HepG2 (cell line): ENCODE results near the gene IPP. TPM values are rescaled to one million over a fixed set of nuclear protein-coding genes. Genes with fewer than 3 reads are reported as not detected.

Experiments
- ATF7 ChIP-seq, 2 experiments: fragments of 450-650 bp in 1 of 2; sonication (generic) in 1 of 2; formaldehyde crosslinking in 1 of 2; IDR thresholded peaks; 2 replicates each; pipeline versions ENCODE4 v1.4.0 to v1.6.1; 2016 to 2020; ENCODE audit warnings: antibody characterized with exemption in 1 of 2, mild to moderate bottlenecking in 1 of 2, missing genetic modification reagents in 1 of 2
- DPF2 ChIP-seq: sonication (generic); formaldehyde crosslinking; IDR thresholded peaks from 2 replicates; pipeline ENCODE4 v1.4.0; 2020; ENCODE audit warnings: mild to moderate bottlenecking, low read depth, missing genetic modification reagents, borderline replicate concordance
- FOXA3 ChIP-seq: IDR thresholded peaks from 2 replicates; pipeline ENCODE4 v1.6.1; 2016; ENCODE audit warnings: missing genetic modification reagents, missing compliant biosample characterization
- NCOA5 ChIP-seq: sonication (generic); formaldehyde crosslinking; IDR thresholded peaks from 2 replicates; pipeline ENCODE4 v1.4.0; 2020; ENCODE audit warnings: missing genetic modification reagents
- NKX3-1 ChIP-seq: sonication (generic); formaldehyde crosslinking; IDR thresholded peaks from 2 replicates; pipeline ENCODE4 v1.5.0; 2020; ENCODE audit warnings: missing genetic modification reagents
- PAWR ChIP-seq: sonication (generic); formaldehyde crosslinking; IDR thresholded peaks from 2 replicates; pipeline ENCODE4 v1.4.0; 2020; ENCODE audit warnings: missing genetic modification reagents, mild to moderate bottlenecking, borderline replicate concordance
- POGZ ChIP-seq: sonication (generic); formaldehyde crosslinking; IDR thresholded peaks from 2 replicates; pipeline ENCODE4 v1.4.0; 2020; ENCODE audit warnings: mild to moderate bottlenecking, missing genetic modification reagents
- POLR2A ChIP-seq, 2 experiments: IDR thresholded peaks; 2 replicates each; pipeline ENCODE4 v1.6.1; 2011; ENCODE audit warnings: low read depth in 2 of 2, low read length in 2 of 2, mild to moderate bottlenecking in 1 of 2, moderate library complexity in 1 of 2; ENCODE audit not compliant: insufficient read depth in 1 of 2
- SALL2 ChIP-seq: sonication (generic); formaldehyde crosslinking; IDR thresholded peaks from 2 replicates; pipeline ENCODE4 v1.8.1; 2023; ENCODE audit warnings: mild to moderate bottlenecking, missing genetic modification reagents, inconsistent platforms
- SYNCRIP ChIP-seq: fragments of 200-400 bp; formaldehyde crosslinking; IDR thresholded peaks from 2 replicates; pipeline ENCODE4 v1.6.1; 2018; ENCODE audit warnings: mild to moderate bottlenecking, low read depth, low read length; ENCODE audit not compliant: insufficient read depth
- TAF1 ChIP-seq: sonication (generic); formaldehyde crosslinking; IDR thresholded peaks from 2 replicates; pipeline ENCODE4 v1.4.0; 2020; ENCODE audit warnings: missing genetic modification reagents
- TAF15 ChIP-seq: fragments of 200-400 bp; formaldehyde crosslinking; IDR thresholded peaks from one replicate; pipeline ENCODE4 v1.6.1; 2018; ENCODE audit warnings: mild to moderate bottlenecking, low read depth, low read length; ENCODE audit not compliant: poor library complexity, severe bottlenecking
- TMF1 ChIP-seq: sonication (generic); formaldehyde crosslinking; IDR thresholded peaks from 2 replicates; pipeline ENCODE4 v1.8.1; 2022; ENCODE audit warnings: low read depth, missing genetic modification reagents
- U2AF2 ChIP-seq: fragments of 200-400 bp; formaldehyde crosslinking; IDR thresholded peaks from 2 replicates; pipeline ENCODE4 v1.6.1; 2017; ENCODE audit warnings: low read depth, mild to moderate bottlenecking, low read length
- ZBTB3 ChIP-seq: sonication (generic); formaldehyde crosslinking; IDR thresholded peaks from 2 replicates; pipeline ENCODE4 v1.4.0; 2020; ENCODE audit warnings: low read depth, mild to moderate bottlenecking, moderate library complexity, missing genetic modification reagents, borderline replicate concordance
- ZEB1 ChIP-seq: IDR thresholded peaks from 2 replicates; pipeline ENCODE4 v1.6.1; 2012; ENCODE audit warnings: mild to moderate bottlenecking, low read depth, inconsistent platforms; ENCODE audit not compliant: insufficient replicate concordance
- ZFP41 ChIP-seq: sonication (generic); formaldehyde crosslinking; IDR thresholded peaks from 2 replicates; pipeline ENCODE4 v1.4.0; 2020; ENCODE audit warnings: mild to moderate bottlenecking, missing genetic modification reagents, borderline replicate concordance
- ZNF101 ChIP-seq: sonication (generic); formaldehyde crosslinking; IDR thresholded peaks from 2 replicates; pipeline ENCODE4 v1.4.0; 2020; ENCODE audit warnings: mild to moderate bottlenecking, low read depth, missing genetic modification reagents, borderline replicate concordance
- ZNF44 ChIP-seq: sonication (generic); formaldehyde crosslinking; IDR thresholded peaks from 2 replicates; pipeline ENCODE4 v1.5.1; 2020; ENCODE audit warnings: mild to moderate bottlenecking, missing genetic modification reagents
- ZNF547 ChIP-seq: sonication (generic); formaldehyde crosslinking; IDR thresholded peaks from 2 replicates; pipeline ENCODE4 v1.5.1; 2020; ENCODE audit warnings: mild to moderate bottlenecking, missing genetic modification reagents
- ZNF558 ChIP-seq: sonication (generic); formaldehyde crosslinking; IDR thresholded peaks from 2 replicates; pipeline ENCODE4 v1.9.0; 2022; ENCODE audit warnings: mild to moderate bottlenecking, missing genetic modification reagents, borderline replicate concordance
- ZNF720 ChIP-seq: sonication (generic); formaldehyde crosslinking; IDR thresholded peaks from 2 replicates; pipeline ENCODE4 v1.4.0; 2020; ENCODE audit warnings: missing genetic modification reagents
- ZNF724P ChIP-seq: sonication (generic); formaldehyde crosslinking; IDR thresholded peaks from 2 replicates; pipeline ENCODE4 v1.8.0; 2022; ENCODE audit warnings: missing genetic modification reagents, borderline replicate concordance
- ZNF747 ChIP-seq: sonication (generic); formaldehyde crosslinking; IDR thresholded peaks from 2 replicates; pipeline ENCODE4 v1.8.1; 2023; ENCODE audit warnings: missing genetic modification reagents, mild to moderate bottlenecking, borderline replicate concordance
- ZNF761 ChIP-seq: sonication (generic); formaldehyde crosslinking; conservative IDR thresholded peaks from 2 replicates; pipeline ENCODE4 v1.4.0; 2020; ENCODE audit warnings: mild to moderate bottlenecking, missing genetic modification reagents
- polyA plus RNA-seq, 8 experiments: library from polyadenylated mRNA; depleted of rRNA in 3 of 8; stranded (reverse) in 7 of 8; unstranded in 1 of 8; fragments of >200 nt; fragmentation: Illumina TruSeq in 4 of 8; extraction: Trizol in 4 of 8; gene quantifications; 2 replicates each; pipeline versions ENCODE4 v1.2.1 to v1.2.3, GENCODE V29; 2011 to 2016; ENCODE audit warnings: low read depth in 4 of 8, missing spikeins in 1 of 8, mixed read lengths in 1 of 8; ENCODE audit not compliant: insufficient read depth in 1 of 8
- total RNA-seq, 5 experiments: library from RNA; depleted of rRNA; stranded (reverse); fragments of >200 nt; fragmentation: Illumina TruSeq; extraction: Trizol; gene quantifications; 2 replicates each; pipeline ENCODE4 v1.2.3, GENCODE V29; 2016; ENCODE audit warnings: low read depth in 1 of 5
- TF ChIP-seq, protein P1 (sequence below): sonication (generic); formaldehyde crosslinking; IDR thresholded peaks from 2 replicates; pipeline ENCODE4 v1.5.1; 2020; ENCODE audit warnings: mild to moderate bottlenecking, moderate library complexity, missing genetic modification reagents
- TF ChIP-seq, protein P2 (sequence below): sonication (generic); formaldehyde crosslinking; IDR thresholded peaks from 2 replicates; pipeline ENCODE4 v1.8.1; 2023; ENCODE audit warnings: missing genetic modification reagents, inconsistent platforms, borderline replicate concordance
- TF ChIP-seq, protein P3 (sequence below): IDR thresholded peaks from 2 replicates; pipeline ENCODE4 v1.6.1; 2012; ENCODE audit warnings: inconsistent platforms

Gene IPP
- total and polyA plus RNA-seq, 2 of the 13 experiments (the other 11 are each of a cell fraction or from before 2014, with no cell fraction given) = 3.0 to 9.7 TPM

DNA sequence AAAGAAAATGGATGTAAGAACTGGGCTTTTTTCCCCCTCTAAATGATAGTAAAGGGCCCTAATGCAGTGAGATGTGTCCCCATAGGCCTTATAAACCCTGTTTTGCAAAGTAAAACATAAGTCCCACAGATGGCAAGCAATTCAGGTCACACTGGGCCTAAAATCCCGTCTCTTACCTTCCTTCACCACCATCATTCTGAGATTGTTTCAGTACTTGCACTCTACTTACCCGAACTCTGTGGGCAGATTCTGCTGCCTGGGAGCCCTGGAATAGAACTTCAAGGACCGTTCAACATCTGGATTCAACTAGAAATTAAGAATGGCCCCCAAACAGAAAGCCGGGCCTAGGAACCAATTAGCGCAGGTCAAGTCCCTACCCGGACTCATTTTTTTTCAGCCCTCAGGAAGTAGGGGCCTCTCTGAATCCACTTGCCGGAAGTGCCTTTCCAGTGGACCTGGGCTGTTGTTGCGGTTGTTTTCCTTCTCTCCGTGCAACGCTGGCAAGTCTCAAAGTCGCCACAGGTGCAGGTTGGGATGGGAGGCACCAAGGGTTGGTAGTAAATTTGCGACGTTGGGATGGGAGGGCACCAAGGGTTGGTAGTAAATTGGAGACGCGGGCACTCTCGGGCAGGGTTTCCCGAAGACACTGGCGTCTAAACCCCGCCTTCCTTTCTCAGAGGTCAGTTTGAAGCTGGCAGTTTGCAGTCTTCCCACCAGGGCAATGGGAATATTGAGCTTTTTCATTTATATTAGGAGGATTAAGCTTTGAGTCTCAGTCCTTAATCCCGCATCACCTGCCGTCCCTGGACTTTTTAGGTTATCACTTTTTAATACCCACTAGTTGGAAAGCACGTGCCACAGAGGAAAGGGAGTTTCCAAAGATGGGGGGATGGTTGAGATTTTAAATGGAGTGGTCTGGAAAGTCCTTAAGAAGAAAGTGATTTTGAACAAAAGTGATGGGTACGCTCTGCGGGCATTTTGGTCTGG is 62.4 kb downstream of the IPP start, which contains the start of gene TMEM69 (continued):
- TF ChIP-seq, protein P1, sequence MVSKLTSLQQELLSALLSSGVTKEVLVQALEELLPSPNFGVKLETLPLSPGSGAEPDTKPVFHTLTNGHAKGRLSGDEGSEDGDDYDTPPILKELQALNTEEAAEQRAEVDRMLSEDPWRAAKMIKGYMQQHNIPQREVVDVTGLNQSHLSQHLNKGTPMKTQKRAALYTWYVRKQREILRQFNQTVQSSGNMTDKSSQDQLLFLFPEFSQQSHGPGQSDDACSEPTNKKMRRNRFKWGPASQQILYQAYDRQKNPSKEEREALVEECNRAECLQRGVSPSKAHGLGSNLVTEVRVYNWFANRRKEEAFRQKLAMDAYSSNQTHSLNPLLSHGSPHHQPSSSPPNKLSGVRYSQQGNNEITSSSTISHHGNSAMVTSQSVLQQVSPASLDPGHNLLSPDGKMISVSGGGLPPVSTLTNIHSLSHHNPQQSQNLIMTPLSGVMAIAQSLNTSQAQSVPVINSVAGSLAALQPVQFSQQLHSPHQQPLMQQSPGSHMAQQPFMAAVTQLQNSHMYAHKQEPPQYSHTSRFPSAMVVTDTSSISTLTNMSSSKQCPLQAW = peak; percentile 59; the same call in 1 of the 2 replicates
- no peak for TF ChIP-seq TAF15
- TF ChIP-seq, protein P2, sequence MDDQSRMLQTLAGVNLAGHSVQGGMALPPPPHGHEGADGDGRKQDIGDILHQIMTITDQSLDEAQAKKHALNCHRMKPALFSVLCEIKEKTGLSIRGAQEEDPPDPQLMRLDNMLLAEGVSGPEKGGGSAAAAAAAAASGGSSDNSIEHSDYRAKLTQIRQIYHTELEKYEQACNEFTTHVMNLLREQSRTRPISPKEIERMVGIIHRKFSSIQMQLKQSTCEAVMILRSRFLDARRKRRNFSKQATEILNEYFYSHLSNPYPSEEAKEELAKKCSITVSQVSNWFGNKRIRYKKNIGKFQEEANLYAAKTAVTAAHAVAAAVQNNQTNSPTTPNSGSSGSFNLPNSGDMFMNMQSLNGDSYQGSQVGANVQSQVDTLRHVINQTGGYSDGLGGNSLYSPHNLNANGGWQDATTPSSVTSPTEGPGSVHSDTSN = no peak
- peak; percentile 49; the same call in 1 of the 2 replicates for TF ChIP-seq FOXA3 (CRISPR knock-in tag)
- no peak for TF ChIP-seq NCOA5 (CRISPR knock-in tag)
- TF ChIP-seq TMF1 = peak; percentile 56; the same call in 1 of the 2 replicates
- TF ChIP-seq ZNF747 = no peak
- peak; percentile 82 for TF ChIP-seq TAF1 (CRISPR knock-in tag)
- TF ChIP-seq ZEB1 = peak; percentile 78
- TF ChIP-seq ZNF558 (CRISPR knock-in tag) = peak; percentile 70; the same call in 1 of the 2 replicates
- no peak for TF ChIP-seq SYNCRIP
- TF ChIP-seq DPF2 = no peak
- TF ChIP-seq ZNF547 (CRISPR knock-in tag) = no peak
- TF ChIP-seq ZNF761 (CRISPR knock-in tag) = no peak
- TF ChIP-seq U2AF2 = 0 out of 2 replicates have a peak, but pooled peaks have one; percentile 44
- no peak for TF ChIP-seq ZBTB3
- TF ChIP-seq POLR2A (IDR thresholded peaks at IDR 0.05; ENCODE audit: insufficient read depth in 1 of 2, low read depth in 2 of 2, low read length in 2 of 2) = peak; percentile 65 to 81
- no peak for TF ChIP-seq ZNF724P (CRISPR knock-in tag)
- no peak for TF ChIP-seq ZNF101 (CRISPR knock-in tag)
- no peak for TF ChIP-seq SALL2 (CRISPR knock-in tag)
- no peak for TF ChIP-seq ZFP41 (CRISPR knock-in tag)
- TF ChIP-seq POGZ (CRISPR knock-in tag) = peak; percentile 83
- 0 out of 2 replicates have a peak, but pooled peaks have one; percentile 39 for TF ChIP-seq NKX3-1 (CRISPR knock-in tag)
- TF ChIP-seq, protein P3, sequence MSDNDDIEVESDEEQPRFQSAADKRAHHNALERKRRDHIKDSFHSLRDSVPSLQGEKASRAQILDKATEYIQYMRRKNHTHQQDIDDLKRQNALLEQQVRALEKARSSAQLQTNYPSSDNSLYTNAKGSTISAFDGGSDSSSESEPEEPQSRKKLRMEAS = peak; percentile 67
- TF ChIP-seq ZNF44 (CRISPR knock-in tag) = no peak
- TF ChIP-seq ATF7 (IDR thresholded peaks at IDR 0.05) = no peak
- TF ChIP-seq ATF7 (CRISPR knock-in tag; IDR thresholded peaks at IDR 0.05) = no peak
- no peak for TF ChIP-seq ZNF720
- no peak for TF ChIP-seq PAWR (CRISPR knock-in tag)
